ENCODE measurements around the gene LRTM2. TPM values are rescaled to one million over a fixed set of nuclear protein-coding genes. Genes with fewer than 3 reads are reported as not detected.

Gene LRTM2
- total RNA-seq, 1 experiment from 2014 or later: 0.07 TPM

DNA sequence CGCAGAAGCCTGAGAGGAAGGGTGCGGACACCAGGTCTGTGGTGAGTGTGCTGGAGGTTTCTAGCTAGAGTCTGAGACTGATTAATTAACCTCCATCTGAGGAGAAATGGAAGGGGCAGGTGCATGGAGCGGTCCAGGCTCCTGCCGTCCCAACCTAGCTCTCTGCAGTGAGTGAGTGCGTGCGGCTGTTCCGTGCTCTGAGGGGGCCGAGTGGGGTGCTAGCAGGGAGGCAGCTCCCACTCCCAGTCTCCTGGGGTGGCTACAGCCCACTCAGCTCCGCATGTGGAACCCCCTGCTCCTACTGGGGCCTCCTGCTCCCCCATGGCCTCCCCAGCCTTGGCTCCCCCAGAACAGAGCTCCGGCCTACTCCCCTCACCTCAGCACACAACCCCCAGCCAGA lies 2.9 kb downstream of the LRTM2 start:
- TF ChIP-seq SP1 (IDR thresholded peaks at IDR 0.05; ENCODE audit: low read depth): no peak
- no peak for TF ChIP-seq ZNF274 (IDR thresholded peaks at IDR 0.05; ENCODE audit: low read depth, low read length)
- TF ChIP-seq POLR2A (IDR thresholded peaks at IDR 0.05; ENCODE audit: borderline replicate concordance, extremely low read depth, insufficient read depth, insufficient read length): no peak
- no peak for TF ChIP-seq TCF7L2 (IDR thresholded peaks at IDR 0.05; ENCODE audit: borderline replicate concordance, extremely low read depth, insufficient read depth, insufficient read length)
- no peak for TF ChIP-seq CEBPB (IDR thresholded peaks at IDR 0.05; ENCODE audit: low read depth)
- TF ChIP-seq SRF (IDR thresholded peaks at IDR 0.05; ENCODE audit: low read depth): no peak
- no peak for TF ChIP-seq FOSL1 (IDR thresholded peaks at IDR 0.05; ENCODE audit: low read depth)
- TF ChIP-seq, protein P1, sequence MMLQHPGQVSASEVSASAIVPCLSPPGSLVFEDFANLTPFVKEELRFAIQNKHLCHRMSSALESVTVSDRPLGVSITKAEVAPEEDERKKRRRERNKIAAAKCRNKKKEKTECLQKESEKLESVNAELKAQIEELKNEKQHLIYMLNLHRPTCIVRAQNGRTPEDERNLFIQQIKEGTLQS (IDR thresholded peaks at IDR 0.05): no peak
- TF ChIP-seq CBX3 (IDR thresholded peaks at IDR 0.05; ENCODE audit: low read depth): no peak
- no peak for TF ChIP-seq ELF1 (IDR thresholded peaks at IDR 0.05; ENCODE audit: borderline replicate concordance, low read depth)
- TF ChIP-seq ZFX (IDR thresholded peaks at IDR 0.05): no peak
- Histone ChIP-seq H2AFZ (ENCODE audit: low read depth, low read length, poor library complexity, severe bottlenecking) (no peak overlapping the region), H3K27me3 (ENCODE audit: insufficient read depth, low read length) (peaks cover 6% of the 10 kb centered on the region; the same call in 1 of the 2 replicates), H3K9me2 (ENCODE audit: insufficient read depth) (no peaks in the 10 kb centered on the region), H3K27ac (ENCODE audit: low read depth, low read length) (no peak overlapping the region), H3K36me3 (ENCODE audit: control insufficient read depth in 1 of 2, insufficient read depth in 2 of 2, low read length in 2 of 2) (no peaks in the 10 kb centered on the region), H3K4me1 (ENCODE audit: control insufficient read depth in 1 of 2, insufficient read depth in 2 of 2, low read length in 2 of 2) (no peaks in the 10 kb centered on the region), H3K4me2 (ENCODE audit: low read length) (no peak overlapping the region), H3K9ac (ENCODE audit: low read length) (no peak overlapping the region), H3K4me3 (replicated peaks in 1 of 2; ENCODE audit: low read depth in 1 of 2, low read length in 2 of 2) (no peak overlapping the region), H4K20me1 (ENCODE audit: insufficient read depth) (no peaks in the 10 kb centered on the region), H3K79me2 (ENCODE audit: insufficient read depth, low read length) (no peaks in the 10 kb centered on the region), H3K9me3 (ENCODE audit: control insufficient read depth in 1 of 2, insufficient read depth in 1 of 2, low read depth in 1 of 2, low read length in 2 of 2) (no peaks in the 10 kb centered on the region)
- no peak for DNase-seq (ENCODE audit: low read depth, low spot score)
- CTCF ChIA-PET: no interaction called here
- no TSS peak for BruUV-seq (replicated peaks)
- RAD21 ChIA-PET (ENCODE audit: low non-redundant PET in 1 of 2, low total read pairs in 2 of 2, uncharacterized antibody in 2 of 2, unreplicated experiment in 2 of 2): no interaction called here
- ATAC-seq: no peak
- POLR2A ChIA-PET: no interaction called here
- intact Hi-C loops (cut with micrococcal nuclease): no loop called here

DNA sequence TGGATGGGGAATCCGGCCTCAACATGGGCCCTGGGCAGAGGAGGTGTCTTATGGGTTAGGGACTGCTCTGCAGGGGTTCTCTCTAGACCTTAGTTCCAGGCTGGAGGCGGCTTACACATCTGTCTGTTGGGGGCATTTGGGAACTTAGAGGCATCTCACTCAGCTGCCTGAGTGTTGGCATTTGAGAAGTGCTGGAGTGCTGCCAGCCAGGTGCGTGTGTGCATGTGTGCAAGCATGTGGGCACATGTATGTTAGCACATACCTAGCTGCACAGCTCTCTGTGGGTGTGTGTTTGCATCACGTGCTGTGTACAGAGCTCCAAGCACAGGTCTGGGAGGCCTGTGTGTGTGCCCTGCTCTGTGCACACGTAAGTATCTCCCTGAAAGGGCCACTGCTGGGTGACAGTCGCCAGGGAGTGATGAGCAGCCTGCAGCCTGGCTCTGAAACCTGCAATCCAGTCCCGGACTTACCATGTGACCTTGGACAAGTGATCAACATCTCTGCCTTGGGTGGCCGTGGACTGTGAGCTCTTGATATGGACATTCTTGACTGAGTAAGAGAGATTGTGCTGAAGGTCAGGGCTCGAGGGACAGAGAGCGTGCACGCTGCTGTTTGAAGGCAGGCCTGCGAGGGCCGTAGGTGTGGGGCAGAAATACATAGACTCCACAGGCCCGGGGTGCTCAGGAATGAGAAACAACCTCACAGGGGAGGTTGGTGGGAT lies 5.2 kb downstream of the LRTM2 start:
- no peaks in the 10 kb centered on the region for H3K9me3 ChIP-seq (ENCODE audit: control insufficient read depth in 1 of 2, insufficient read depth in 1 of 2, low read depth in 1 of 2, low read length in 2 of 2)
- no peak overlapping the region for H3K9ac ChIP-seq (ENCODE audit: low read length)
- no TSS peak for BruUV-seq (replicated peaks)
- no peak overlapping the region for H3K4me3 ChIP-seq (replicated peaks in 1 of 2; ENCODE audit: low read depth in 1 of 2, low read length in 2 of 2)
- H3K36me3 ChIP-seq (ENCODE audit: control insufficient read depth in 1 of 2, insufficient read depth in 2 of 2, low read length in 2 of 2): no peaks in the 10 kb centered on the region
- no peak for ATAC-seq
- peaks cover 6% of the 10 kb centered on the region; the same call in 1 of the 2 replicates for H3K27me3 ChIP-seq (ENCODE audit: insufficient read depth, low read length)
- ChIA-PET POLR2A (no interaction called here), CTCF (no interaction called here), RAD21 (ENCODE audit: low non-redundant PET in 1 of 2, low total read pairs in 2 of 2, uncharacterized antibody in 2 of 2, unreplicated experiment in 2 of 2) (no interaction called here)
- DNase-seq (ENCODE audit: low read depth, low spot score): no peak
- no peaks in the 10 kb centered on the region for H3K4me1 ChIP-seq (ENCODE audit: control insufficient read depth in 1 of 2, insufficient read depth in 2 of 2, low read length in 2 of 2)
- no peaks in the 10 kb centered on the region for H3K79me2 ChIP-seq (ENCODE audit: insufficient read depth, low read length)
- H3K9me2 ChIP-seq (ENCODE audit: insufficient read depth): no peaks in the 10 kb centered on the region
- H2AFZ ChIP-seq (ENCODE audit: low read depth, low read length, poor library complexity, severe bottlenecking): no peak overlapping the region
- no peak overlapping the region for H3K4me2 ChIP-seq (ENCODE audit: low read length)
- intact Hi-C loops (cut with micrococcal nuclease): no loop called here
- H4K20me1 ChIP-seq (ENCODE audit: insufficient read depth): no peaks in the 10 kb centered on the region
- TF ChIP-seq, protein P1 (IDR thresholded peaks at IDR 0.05): no peak
- TF ChIP-seq RAD21 (IDR thresholded peaks at IDR 0.05; ENCODE audit: low read depth) (no peak), EGR1 (IDR thresholded peaks at IDR 0.05; ENCODE audit: low read depth) (no peak), JUND (IDR thresholded peaks at IDR 0.05) (no peak), CEBPB (IDR thresholded peaks at IDR 0.05; ENCODE audit: low read depth) (no peak)
- TF ChIP-seq, protein P2, sequence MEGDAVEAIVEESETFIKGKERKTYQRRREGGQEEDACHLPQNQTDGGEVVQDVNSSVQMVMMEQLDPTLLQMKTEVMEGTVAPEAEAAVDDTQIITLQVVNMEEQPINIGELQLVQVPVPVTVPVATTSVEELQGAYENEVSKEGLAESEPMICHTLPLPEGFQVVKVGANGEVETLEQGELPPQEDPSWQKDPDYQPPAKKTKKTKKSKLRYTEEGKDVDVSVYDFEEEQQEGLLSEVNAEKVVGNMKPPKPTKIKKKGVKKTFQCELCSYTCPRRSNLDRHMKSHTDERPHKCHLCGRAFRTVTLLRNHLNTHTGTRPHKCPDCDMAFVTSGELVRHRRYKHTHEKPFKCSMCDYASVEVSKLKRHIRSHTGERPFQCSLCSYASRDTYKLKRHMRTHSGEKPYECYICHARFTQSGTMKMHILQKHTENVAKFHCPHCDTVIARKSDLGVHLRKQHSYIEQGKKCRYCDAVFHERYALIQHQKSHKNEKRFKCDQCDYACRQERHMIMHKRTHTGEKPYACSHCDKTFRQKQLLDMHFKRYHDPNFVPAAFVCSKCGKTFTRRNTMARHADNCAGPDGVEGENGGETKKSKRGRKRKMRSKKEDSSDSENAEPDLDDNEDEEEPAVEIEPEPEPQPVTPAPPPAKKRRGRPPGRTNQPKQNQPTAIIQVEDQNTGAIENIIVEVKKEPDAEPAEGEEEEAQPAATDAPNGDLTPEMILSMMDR (IDR thresholded peaks at IDR 0.05 in 2 of 3, conservative IDR thresholded peaks at IDR 0.05 in 1 of 3; ENCODE audit: borderline replicate concordance in 1 of 3, insufficient read depth in 1 of 3, low read depth in 2 of 3, low read length in 2 of 3): no peak
- TF ChIP-seq, protein P3, sequence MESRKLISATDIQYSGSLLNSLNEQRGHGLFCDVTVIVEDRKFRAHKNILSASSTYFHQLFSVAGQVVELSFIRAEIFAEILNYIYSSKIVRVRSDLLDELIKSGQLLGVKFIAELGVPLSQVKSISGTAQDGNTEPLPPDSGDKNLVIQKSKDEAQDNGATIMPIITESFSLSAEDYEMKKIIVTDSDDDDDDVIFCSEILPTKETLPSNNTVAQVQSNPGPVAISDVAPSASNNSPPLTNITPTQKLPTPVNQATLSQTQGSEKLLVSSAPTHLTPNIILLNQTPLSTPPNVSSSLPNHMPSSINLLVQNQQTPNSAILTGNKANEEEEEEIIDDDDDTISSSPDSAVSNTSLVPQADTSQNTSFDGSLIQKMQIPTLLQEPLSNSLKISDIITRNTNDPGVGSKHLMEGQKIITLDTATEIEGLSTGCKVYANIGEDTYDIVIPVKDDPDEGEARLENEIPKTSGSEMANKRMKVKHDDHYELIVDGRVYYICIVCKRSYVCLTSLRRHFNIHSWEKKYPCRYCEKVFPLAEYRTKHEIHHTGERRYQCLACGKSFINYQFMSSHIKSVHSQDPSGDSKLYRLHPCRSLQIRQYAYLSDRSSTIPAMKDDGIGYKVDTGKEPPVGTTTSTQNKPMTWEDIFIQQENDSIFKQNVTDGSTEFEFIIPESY (IDR thresholded peaks at IDR 0.05; ENCODE audit: extremely low read depth, insufficient replicate concordance, low read length): no peak
- H3K27ac ChIP-seq (ENCODE audit: low read depth, low read length): no peak overlapping the region
